G401 (cell line): ENCODE results near the gene ZSWIM9. TPM values are rescaled to one million over a fixed set of nuclear protein-coding genes. Genes with fewer than 3 reads are reported as not detected.

Experiments
- DNase-seq: peaks from one replicate; pipeline ENCODE4 v3.0.0-alpha.2; 2015; ENCODE audit warnings: low spot score
- in situ Hi-C: cut with HindIII; loops from 2 replicates; pipeline ENCODE4 v1.10.0; 2016; ENCODE audit warnings: low sequenced_read_pairs, mixed read lengths
- total RNA-seq: library from RNA; depleted of rRNA; stranded (reverse); fragments of >200 nt; shearing (Covaris generic); gene quantifications from 2 replicates; pipeline ENCODE4 v1.2.3, GENCODE V29; 2014; rRNA removed

ZSWIM9 gene
- 3.1 and 3.6 TPM in 2 replicates for total RNA-seq

GRCh38 chr19:48169939-48170803, at the start of gene ZSWIM9, which contains the start of gene LIG1:
ZSWIM9 (plus strand) TSS chr19:48170680; CDS start chr19:48171803, 1,123 bp downstream.
LIG1 (minus strand) TSS chr19:48170344; CDS start chr19:48165566, 4,778 bp downstream.
- DNase-seq = peak; percentile 90
- in situ Hi-C loops = no loop called here

- DNase-seq = no peak
- in situ Hi-C loops = no loop called here
Observed at GRCh38 chr19:48121066-48121465, 49.4 kb upstream of the ZSWIM9 start.

GRCh38 chr19:48121909-48122371, 48.5 kb upstream of the ZSWIM9 start:
- in situ Hi-C loops = no loop called here
- DNase-seq = no peak

GRCh38 chr19:48122421-48122820, 48.1 kb upstream of the ZSWIM9 start:
- no peak for DNase-seq
- in situ Hi-C loops = no loop called here

GRCh38 chr19:48123907-48124651, 46.4 kb upstream of the ZSWIM9 start:
- no peak for DNase-seq
- in situ Hi-C loops = no loop called here

- in situ Hi-C loops = no loop called here
- DNase-seq = no peak
Observed at GRCh38 chr19:48127561-48127960, 42.9 kb upstream of the ZSWIM9 start.

GRCh38 chr19:48133094-48133493, 37.4 kb upstream of the ZSWIM9 start:
- in situ Hi-C loops = no loop called here
- no peak for DNase-seq

- no peak for DNase-seq
- in situ Hi-C loops = no loop called here
Observed at GRCh38 chr19:48135411-48135810, 35.1 kb upstream of the ZSWIM9 start.

GRCh38 chr19:48136547-48136946, 33.9 kb upstream of the ZSWIM9 start:
- no peak for DNase-seq
- in situ Hi-C loops = no loop called here

GRCh38 chr19:48137411-48137810, 33.1 kb upstream of the ZSWIM9 start:
- DNase-seq = no peak
- in situ Hi-C loops = no loop called here

GRCh38 chr19:48139053-48139452, 31.4 kb upstream of the ZSWIM9 start:
- no peak for DNase-seq
- in situ Hi-C loops = no loop called here

- in situ Hi-C loops = no loop called here
- DNase-seq = no peak
Observed at GRCh38 chr19:48147597-48148175, 22.8 kb upstream of the ZSWIM9 start.

- in situ Hi-C loops = no loop called here
- no peak for DNase-seq
Observed at GRCh38 chr19:48148576-48148975, 21.9 kb upstream of the ZSWIM9 start.

- in situ Hi-C loops = no loop called here
- DNase-seq = no peak
Observed at GRCh38 chr19:48149430-48149829, 21.1 kb upstream of the ZSWIM9 start.

GRCh38 chr19:48152551-48152950, 17.9 kb upstream of the ZSWIM9 start:
- in situ Hi-C loops = no loop called here
- peak; percentile 80 for DNase-seq

GRCh38 chr19:48154003-48154402, 16.5 kb upstream of the ZSWIM9 start:
- no peak for DNase-seq
- in situ Hi-C loops = no loop called here

- in situ Hi-C loops = no loop called here
- no peak for DNase-seq
Observed at GRCh38 chr19:48158210-48158790, 12.2 kb upstream of the ZSWIM9 start.

GRCh38 chr19:48168689-48169088, 1.8 kb upstream of the ZSWIM9 start:
- no peak for DNase-seq
- in situ Hi-C loops = no loop called here

- peak; percentile 43 for DNase-seq
- in situ Hi-C loops = no loop called here
Observed at GRCh38 chr19:48169578-48169938, 922 bp upstream of the ZSWIM9 start.
